ENCODE data around the gene EPHA4. TPM values are rescaled to one million over a fixed set of nuclear protein-coding genes. Genes with fewer than 3 reads are reported as not detected.

The EPHA4 gene
- polyA plus RNA-seq, 2 of the 4 experiments (the other 2 are of a cell fraction), result 0.54 to 1.1 TPM

DNA sequence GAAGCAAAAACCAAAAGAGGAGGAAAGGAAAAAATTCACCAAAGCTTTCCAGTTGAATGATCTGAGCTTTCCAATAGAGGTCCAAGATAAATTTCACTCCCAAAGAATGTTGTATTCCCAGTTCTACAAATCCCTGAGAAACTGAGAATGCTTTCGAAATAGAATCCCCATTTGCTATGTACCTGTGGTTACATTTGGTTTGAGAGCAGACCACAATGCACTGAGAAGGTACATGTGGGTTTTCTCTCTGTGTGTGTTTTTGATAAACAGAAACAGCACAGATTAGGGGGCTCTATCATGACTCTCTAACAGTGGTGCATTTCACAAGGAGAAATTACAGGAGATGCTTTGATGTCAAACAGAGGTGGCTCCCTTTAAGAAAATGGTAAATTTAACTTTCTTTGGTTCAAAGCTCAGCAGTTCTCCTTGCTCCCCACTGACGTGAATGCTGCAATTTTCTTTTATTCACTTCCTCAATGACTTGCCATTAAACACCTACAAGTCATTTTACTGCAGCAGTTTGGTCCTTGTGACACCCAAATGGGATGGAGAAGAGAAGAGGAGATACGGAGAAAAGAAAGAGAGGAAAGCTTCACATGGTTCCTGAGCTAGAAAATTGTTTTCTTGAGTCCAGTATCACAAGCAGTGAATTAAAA, 108.7 kb downstream of the EPHA4 start:
- ATAC-seq (no peak), FAIRE-seq (no peak), DNase-seq (ENCODE audit: low read depth in 1 of 2, low spot score in 1 of 2) (no peak)
- H3K9me3 ChIP-seq, result no peaks in the 10 kb centered on the region
- CTCF ChIA-PET, result interaction anchor here (1.4 kb wide), 1 partner anchor 17 kb away, joined by 3 read pairs; no protein-coding TSS in a partner anchor
- H3K4me2 ChIP-seq, result no peak overlapping the region
- H3K4me3 ChIP-seq, result no peak overlapping the region
- H3K27ac ChIP-seq, result no peak overlapping the region
- 5% methylated on average over 3 of the region's 3 CpGs for WGBS (ENCODE audit: missing lambda C conversion rate)
- POLR2A ChIA-PET, result no interaction called here
- no peaks in the 10 kb centered on the region for H3K4me1 ChIP-seq
- TF ChIP-seq KDM1A (IDR thresholded peaks at IDR 0.05; ENCODE audit: low read depth) (no peak), BCL3 (IDR thresholded peaks at IDR 0.05) (no peak), HEYL (CRISPR knock-in tag; IDR thresholded peaks at IDR 0.05) (no peak), PHF8 (IDR thresholded peaks at IDR 0.05; ENCODE audit: borderline replicate concordance, low read depth) (no peak), CTCF (IDR thresholded peaks at IDR 0.05) (no peak), MAFK (IDR thresholded peaks at IDR 0.05; ENCODE audit: partially characterized antibody) (no peak)

- TF ChIP-seq CHD2 (IDR thresholded peaks at IDR 0.05; ENCODE audit: low read length, partially characterized antibody), result no peak
- TF ChIP-seq TFCP2L1 (CRISPR knock-in tag; IDR thresholded peaks at IDR 0.05), result no peak
- TF ChIP-seq, protein P1, sequence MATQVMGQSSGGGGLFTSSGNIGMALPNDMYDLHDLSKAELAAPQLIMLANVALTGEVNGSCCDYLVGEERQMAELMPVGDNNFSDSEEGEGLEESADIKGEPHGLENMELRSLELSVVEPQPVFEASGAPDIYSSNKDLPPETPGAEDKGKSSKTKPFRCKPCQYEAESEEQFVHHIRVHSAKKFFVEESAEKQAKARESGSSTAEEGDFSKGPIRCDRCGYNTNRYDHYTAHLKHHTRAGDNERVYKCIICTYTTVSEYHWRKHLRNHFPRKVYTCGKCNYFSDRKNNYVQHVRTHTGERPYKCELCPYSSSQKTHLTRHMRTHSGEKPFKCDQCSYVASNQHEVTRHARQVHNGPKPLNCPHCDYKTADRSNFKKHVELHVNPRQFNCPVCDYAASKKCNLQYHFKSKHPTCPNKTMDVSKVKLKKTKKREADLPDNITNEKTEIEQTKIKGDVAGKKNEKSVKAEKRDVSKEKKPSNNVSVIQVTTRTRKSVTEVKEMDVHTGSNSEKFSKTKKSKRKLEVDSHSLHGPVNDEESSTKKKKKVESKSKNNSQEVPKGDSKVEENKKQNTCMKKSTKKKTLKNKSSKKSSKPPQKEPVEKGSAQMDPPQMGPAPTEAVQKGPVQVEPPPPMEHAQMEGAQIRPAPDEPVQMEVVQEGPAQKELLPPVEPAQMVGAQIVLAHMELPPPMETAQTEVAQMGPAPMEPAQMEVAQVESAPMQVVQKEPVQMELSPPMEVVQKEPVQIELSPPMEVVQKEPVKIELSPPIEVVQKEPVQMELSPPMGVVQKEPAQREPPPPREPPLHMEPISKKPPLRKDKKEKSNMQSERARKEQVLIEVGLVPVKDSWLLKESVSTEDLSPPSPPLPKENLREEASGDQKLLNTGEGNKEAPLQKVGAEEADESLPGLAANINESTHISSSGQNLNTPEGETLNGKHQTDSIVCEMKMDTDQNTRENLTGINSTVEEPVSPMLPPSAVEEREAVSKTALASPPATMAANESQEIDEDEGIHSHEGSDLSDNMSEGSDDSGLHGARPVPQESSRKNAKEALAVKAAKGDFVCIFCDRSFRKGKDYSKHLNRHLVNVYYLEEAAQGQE (IDR thresholded peaks at IDR 0.05), result no peak
- no peak for TF ChIP-seq POLR2A (IDR thresholded peaks at IDR 0.05; ENCODE audit: low read length)
- TF ChIP-seq SMC3 (IDR thresholded peaks at IDR 0.05), result no peak
- TF ChIP-seq FOSB (CRISPR knock-in tag; IDR thresholded peaks at IDR 0.05), result no peak
- no peak for TF ChIP-seq CTCF (IDR thresholded peaks at IDR 0.05)
- TF ChIP-seq HEYL (CRISPR knock-in tag; IDR thresholded peaks at IDR 0.05), result no peak
- TF ChIP-seq, protein P2, sequence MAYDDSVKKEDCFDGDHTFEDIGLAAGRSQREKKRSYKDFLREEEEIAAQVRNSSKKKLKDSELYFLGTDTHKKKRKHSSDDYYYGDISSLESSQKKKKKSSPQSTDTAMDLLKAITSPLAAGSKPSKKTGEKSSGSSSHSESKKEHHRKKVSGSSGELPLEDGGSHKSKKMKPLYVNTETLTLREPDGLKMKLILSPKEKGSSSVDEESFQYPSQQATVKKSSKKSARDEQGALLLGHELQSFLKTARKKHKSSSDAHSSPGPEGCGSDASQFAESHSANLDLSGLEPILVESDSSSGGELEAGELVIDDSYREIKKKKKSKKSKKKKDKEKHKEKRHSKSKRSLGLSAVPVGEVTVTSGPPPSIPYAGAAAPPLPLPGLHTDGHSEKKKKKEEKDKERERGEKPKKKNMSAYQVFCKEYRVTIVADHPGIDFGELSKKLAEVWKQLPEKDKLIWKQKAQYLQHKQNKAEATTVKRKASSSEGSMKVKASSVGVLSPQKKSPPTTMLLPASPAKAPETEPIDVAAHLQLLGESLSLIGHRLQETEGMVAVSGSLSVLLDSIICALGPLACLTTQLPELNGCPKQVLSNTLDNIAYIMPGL (CRISPR knock-in tag; IDR thresholded peaks at IDR 0.05; ENCODE audit: borderline replicate concordance), result no peak
- TF ChIP-seq HDAC2 (IDR thresholded peaks at IDR 0.05), result no peak
- ATAC-seq (no peak), DNase-seq (ENCODE audit: low read depth in 1 of 2, low spot score in 1 of 2) (no peak), FAIRE-seq (no peak)
- Histone ChIP-seq H3K4me1 (no peaks in the 10 kb centered on the region), H3K27ac (no peak overlapping the region), H3K9me3 (no peaks in the 10 kb centered on the region), H3K4me3 (no peak overlapping the region), H3K4me2 (no peak overlapping the region)
- WGBS (ENCODE audit: missing lambda C conversion rate), result 0% methylated on average over 1 of the region's 1 CpG
- ChIA-PET CTCF (interaction anchor here (1.2 kb wide), 1 partner anchor 43 kb away, joined by 3 read pairs; no protein-coding TSS in a partner anchor), POLR2A (no interaction called here)
These were observed 110.2 kb downstream of the EPHA4 start for GRCh38 chr2:221461901-221462300.
